DND-41 (cell line): ENCODE data around the gene ATP9A.

ENCODE experiments used
- EZH2 ChIP-seq: IDR thresholded peaks from 3 replicates; pipeline ENCODE4 v1.6.1; 2012; ENCODE audit warnings: borderline replicate concordance, low read depth, mild to moderate bottlenecking, moderate library complexity, low read length, inconsistent platforms; ENCODE audit not compliant: severe bottlenecking
- TF ChIP-seq, protein P1 (sequence below): IDR thresholded peaks from 2 replicates; pipeline ENCODE4 v1.5.1; 2012; ENCODE audit warnings: borderline replicate concordance, low read length, moderate library complexity, mild to moderate bottlenecking; ENCODE audit not compliant: poor library complexity, severe bottlenecking; ENCODE audit errors: extremely low read depth

DNA sequence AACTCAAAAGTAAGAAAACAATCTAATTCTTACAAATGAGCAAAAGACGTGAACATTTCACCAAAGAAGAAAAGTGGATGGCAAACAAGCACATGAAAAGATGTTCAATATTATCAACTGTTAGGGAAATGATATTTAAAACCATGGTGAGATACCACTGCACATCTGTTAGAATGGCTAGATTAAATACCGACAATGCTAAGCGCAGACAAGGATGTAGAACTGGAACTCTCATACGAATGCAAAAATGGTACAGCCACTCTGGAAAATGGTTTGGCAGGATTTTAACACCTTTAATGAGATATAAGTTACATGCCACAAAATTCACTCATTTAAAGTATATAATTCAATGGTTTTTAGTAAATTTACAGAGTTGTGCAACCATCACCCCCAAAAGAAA is 181.0 kb downstream of the ATP9A start:
- TF ChIP-seq EZH2 = no peak
- TF ChIP-seq, protein P1, sequence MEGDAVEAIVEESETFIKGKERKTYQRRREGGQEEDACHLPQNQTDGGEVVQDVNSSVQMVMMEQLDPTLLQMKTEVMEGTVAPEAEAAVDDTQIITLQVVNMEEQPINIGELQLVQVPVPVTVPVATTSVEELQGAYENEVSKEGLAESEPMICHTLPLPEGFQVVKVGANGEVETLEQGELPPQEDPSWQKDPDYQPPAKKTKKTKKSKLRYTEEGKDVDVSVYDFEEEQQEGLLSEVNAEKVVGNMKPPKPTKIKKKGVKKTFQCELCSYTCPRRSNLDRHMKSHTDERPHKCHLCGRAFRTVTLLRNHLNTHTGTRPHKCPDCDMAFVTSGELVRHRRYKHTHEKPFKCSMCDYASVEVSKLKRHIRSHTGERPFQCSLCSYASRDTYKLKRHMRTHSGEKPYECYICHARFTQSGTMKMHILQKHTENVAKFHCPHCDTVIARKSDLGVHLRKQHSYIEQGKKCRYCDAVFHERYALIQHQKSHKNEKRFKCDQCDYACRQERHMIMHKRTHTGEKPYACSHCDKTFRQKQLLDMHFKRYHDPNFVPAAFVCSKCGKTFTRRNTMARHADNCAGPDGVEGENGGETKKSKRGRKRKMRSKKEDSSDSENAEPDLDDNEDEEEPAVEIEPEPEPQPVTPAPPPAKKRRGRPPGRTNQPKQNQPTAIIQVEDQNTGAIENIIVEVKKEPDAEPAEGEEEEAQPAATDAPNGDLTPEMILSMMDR = no peak
